Epidermal melanocyte (primary cell): Measurements from ENCODE around the gene DCPS.
A peak's percentile ranks its signal among the peaks of the same experiment; 100 is the strongest.
"Not testable (repeated sequence)": the region's sequence is repeated elsewhere in the genome, so short reads cannot be mapped to it uniquely, and the experiment has no call there.

Source experiments
- DNase-seq: peaks from one replicate; pipeline ENCODE4 v3.0.0; 2011; ENCODE audit warnings: low spot score; ENCODE audit not compliant: insufficient read length

DCPS gene

DNA sequence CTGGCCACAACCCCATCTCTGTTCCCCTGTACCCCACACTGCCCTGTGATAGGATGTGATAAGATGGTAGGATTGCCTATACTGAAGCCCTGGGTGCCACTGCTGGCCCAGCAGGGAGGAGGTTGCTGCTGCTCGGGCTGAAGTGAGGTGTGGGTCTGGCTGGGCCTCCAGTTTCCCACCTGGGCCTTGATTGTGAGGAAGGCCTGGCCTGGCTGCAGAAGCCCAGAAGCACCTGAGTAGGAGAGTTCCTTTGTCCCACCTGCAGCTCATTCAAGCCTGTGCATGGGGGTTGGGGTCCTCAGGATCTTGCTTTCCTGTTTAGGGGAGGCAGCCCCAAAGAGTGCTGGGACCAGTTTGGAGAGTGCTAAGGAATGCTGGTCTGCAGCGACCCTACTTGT lies 54.9 kb downstream of the DCPS start:
- no peak for DNase-seq

- peak; percentile 90 for DNase-seq
These were observed 55.7 kb downstream of the DCPS start for GRCh38 chr11:126359431-126360048.

DNA sequence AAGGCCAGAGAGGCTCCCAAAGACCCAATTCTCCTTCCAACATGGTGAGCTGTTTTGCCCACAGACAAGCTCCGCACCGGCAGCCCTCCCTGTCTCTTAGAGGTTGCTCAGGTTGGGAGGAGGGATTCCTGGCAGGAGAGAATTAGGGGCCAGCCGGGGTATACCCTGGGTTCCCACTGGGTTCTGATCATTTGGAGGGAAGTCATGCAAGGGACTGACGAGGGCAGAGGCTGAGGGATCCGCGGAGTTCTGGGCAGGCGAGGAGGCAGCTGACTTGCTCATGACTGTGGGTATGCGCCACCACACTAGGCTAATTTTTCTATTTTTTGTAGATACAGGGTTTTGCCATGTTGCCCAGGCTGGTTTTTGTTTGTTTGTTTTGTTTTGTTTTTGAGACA lies 56.2 kb downstream of the DCPS start:
- no peak for DNase-seq

GRCh38 chr11:126361400-126361799 lies 57.5 kb downstream of the DCPS start:
- no peak for DNase-seq

DNA sequence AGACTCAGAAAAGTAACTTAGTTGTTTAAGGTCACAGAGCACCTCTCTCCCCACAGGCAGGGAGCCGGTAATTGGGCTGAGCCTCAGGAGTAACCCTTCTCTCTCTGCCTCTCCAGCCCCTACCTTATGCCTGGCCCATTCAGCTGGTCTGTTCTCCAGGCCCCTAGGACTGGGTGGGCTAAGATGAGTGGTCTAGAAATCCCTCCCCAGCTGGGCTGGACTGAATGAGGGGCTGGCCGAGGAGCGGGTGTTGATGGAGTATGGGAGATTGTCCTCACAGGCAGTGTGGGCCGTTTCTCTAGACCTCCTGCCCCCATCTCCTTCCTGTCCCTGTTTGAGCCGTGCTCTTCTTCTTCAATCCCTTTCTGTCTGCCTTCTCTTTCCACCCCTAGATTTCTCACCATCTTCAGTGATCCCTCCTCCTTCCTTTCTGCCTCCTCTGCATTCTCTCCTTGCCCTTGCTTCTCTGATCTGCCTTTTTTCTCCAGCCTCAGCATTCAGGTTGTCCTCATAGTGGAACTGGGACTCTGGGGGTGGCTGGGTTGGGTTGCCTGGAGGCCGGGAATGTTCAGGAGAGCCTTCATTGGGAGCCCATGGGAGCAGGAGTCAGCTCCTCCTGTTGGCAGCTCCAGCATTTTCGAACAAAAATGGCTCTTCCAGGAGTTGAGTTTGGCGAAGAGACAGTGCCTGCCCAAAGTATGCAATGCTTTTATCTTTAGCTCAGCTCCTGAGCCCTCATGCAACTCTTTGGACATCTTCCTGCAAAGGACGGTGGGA lies 59.2 kb downstream of the DCPS start:
- no peak for DNase-seq

GRCh38 chr11:126363706-126364248 lies 59.9 kb downstream of the DCPS start:
- DNase-seq, result no peak

DNA sequence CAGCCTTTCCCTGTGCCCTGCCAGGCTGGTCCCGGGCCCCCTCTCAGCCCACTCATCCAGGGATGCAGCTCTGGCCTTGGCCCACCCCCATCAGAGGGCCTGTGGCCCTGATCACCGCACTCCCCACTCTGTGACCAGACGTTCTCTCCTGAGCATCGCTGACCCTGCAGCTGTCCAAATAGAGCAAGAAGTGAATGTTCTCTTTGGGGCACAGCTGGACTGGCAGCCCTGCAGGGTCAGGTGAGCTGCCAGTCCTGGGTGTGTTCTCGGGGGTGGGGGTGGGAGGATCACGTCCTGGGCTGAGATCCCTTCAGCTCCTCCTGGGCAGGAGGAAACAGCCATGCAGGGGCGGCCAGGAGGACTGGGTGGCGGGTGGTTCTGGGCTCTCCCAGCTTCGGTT lies 60.9 kb downstream of the DCPS start:
- not testable (repeated sequence) for DNase-seq

GRCh38 chr11:126365508-126365907 lies 61.6 kb downstream of the DCPS start:
- DNase-seq, result not testable (repeated sequence)

- no peak for DNase-seq
These were observed 62.4 kb downstream of the DCPS start for GRCh38 chr11:126366064-126366822.

DNA sequence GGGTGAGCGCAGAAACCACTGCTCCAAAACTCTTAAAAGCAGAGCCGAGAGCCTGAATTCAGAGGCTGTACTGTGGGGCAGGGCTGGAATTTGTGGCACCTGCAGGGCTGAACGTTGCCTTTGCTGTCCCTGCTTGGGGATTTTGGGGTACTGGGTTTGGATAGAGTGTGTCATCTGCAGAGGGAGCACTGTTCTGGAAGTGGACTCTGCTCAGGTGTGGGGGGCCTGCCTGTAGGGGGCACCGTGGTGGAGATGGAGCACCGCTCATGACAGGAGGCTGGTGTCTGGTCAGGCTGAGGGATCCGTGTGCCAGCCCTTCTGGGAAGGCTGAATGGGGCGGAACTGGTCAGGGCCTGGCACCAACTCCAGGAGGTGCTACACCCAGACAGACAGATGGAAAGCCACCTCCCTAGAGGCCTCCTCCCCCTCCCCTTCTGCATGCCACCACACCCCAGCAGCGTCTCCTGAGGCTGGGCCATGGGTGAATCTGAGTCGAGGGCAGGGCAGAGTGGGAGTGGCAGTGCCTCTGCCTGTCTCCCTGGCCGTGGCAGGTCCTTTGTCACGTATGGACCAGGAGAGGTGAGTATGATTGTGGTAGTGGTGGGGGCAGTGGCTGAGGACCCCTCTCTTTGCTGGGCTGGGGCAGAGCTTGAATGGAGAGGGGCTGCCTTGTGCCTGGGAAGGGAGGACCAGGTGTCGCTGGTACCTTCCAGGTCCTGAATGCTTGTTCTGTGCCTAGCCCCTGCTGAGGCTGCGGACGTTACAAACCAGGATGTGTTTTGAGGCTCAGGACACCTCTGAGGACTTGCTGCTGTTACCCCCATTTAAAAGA lies 63.2 kb downstream of the DCPS start:
- not testable (repeated sequence) for DNase-seq

DNA sequence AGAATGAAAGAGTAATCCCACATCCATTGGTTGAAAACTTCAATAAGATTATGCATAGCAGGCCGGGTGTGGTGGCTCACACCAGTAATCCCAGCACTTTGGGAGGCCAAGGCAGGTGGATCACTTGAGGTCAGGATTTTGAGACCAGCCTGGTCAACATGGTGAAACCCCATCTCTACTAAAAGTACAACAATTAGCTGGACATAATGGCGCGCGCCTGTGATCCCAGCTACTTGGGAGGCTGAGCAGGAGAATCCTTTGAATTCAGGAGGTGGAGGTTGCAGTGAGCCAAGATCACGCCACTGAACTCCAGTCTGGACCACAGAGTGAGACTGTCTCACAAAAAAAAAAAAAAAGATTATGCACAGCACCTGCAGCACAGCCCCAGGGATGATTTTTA lies 63.9 kb downstream of the DCPS start:
- not testable (repeated sequence) for DNase-seq

DNA sequence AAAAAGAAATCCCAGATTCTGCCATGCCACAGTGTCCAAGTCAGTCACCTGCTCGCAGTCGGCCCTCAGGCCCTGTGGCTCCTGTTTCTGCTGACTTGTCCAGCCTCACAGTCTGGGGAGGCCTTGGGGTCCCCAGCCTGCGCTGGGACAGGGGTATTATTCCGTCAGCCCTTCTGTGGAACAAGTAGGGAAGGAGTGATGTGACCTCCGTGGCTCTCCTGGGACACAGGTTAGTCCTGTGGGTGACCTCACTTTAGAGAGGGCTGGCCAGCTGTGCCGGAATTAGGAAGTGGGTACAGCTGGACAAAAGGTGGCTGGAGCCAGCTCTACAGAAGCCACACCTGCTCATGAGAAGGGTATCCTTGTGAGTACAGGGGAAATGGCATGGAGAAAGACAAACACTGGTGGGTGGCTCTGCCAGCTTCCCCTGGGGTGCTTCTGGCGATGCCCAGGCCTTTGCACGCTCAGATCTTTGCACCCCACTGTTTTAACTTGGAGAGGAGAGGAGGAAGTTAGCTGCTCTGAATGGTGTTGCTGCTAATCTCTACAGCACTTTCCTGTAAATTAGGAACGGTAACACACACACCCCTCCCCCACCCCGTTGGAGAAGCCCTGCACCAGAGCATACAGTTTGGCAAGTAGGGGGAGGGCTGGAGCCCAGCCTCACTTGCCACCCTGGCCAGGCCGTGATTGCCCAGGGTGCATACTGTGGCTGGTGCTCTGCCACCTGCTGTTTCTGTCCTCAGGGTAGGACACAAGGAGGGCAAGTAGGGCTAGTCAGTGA lies 64.7 kb downstream of the DCPS start:
- not testable (repeated sequence) for DNase-seq

GRCh38 chr11:126370016-126370415 lies 66.2 kb downstream of the DCPS start:
- no peak for DNase-seq

- DNase-seq, result no peak
These were observed 67.7 kb downstream of the DCPS start for GRCh38 chr11:126371595-126371994.

DNA sequence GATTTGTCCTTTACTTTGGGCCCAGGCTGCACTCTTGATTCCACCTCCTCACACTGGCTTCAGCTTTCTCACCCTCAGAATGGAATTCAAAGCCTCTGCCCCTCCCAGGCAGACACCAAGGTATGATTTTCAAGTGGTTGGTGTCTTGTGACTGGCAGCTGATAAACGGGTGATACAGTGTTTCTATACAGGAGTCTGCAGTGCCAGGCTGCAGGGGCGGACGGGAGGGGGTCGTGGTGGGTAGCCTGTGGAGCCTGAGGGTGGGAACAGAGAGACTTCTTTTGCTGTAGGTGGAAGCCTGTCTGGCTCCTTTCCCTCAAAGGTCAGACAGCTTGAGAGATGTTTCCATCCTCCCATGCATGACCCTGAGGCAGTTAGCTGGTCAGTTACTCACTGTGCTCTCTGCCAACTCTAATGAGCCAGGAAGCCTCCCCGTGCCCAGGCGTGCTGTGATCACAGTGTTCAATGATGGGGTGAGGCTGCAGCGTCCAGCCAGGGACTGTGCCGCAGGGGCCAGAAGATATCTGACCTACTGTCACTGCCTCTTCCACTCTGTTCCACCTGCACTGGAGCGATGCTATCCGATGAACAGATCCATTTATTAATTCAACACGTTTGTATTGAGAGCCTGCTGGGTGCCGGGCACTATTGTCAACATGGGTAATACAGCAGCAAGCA lies 69.7 kb downstream of the DCPS start:
- not testable (repeated sequence) for DNase-seq

DNA sequence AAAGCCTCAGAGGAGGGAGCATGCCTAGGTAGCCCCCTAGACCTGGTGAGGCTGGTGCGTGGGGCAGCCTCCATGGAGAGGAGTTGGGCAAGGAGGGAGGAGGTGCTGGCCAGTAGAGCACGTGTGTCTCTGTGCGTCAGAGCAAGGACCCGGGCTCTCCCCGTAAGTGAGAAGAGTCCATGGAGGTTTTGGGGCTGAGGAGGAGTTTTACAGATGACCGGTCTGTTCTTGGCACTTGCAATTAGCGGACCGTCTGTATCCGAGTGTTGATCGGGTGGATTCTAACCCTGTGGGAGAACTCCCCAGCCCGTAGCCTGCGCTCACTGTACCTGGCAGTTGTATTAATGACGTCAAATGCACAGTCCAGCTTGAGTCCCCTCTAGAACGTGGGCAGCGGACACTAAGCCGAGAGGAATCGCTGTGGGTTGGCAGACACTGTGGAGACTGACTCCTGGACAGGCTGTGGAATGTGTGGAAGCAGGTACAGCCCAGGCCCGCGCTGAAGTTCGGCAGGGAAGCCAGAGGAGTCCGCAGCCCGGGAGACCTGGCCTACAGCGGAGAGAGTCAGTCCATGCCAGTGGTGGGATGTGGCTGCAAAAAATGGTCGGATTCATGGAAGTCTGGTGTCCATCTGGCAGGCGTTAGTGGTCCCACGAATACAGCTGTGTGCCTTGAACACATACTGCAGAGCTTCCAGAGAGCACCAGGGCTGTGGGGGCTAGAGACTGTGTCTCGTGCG lies 70.9 kb downstream of the DCPS start:
- not testable (repeated sequence) for DNase-seq

DNA sequence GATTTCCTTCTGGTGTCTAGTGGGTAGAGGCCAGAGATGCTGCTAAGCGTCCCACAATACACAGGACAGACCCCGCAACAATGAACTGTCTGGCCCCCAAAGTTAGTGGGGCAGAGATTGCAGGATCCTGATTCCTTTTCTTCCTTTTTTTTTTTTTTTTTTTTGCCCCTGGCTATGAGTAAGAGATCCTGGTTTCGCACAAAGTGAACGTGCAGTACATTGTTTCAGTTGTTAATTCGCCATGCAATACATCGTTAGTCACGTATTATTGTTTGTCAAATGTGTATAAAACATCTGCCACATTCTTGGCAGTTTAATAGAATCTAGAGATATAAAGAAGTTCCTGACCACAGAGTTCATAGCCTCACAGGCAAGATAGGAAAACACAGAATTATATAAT lies 71.9 kb downstream of the DCPS start:
- no peak for DNase-seq

- DNase-seq, result no peak
These were observed 74.9 kb downstream of the DCPS start for GRCh38 chr11:126378763-126379162.

DNA sequence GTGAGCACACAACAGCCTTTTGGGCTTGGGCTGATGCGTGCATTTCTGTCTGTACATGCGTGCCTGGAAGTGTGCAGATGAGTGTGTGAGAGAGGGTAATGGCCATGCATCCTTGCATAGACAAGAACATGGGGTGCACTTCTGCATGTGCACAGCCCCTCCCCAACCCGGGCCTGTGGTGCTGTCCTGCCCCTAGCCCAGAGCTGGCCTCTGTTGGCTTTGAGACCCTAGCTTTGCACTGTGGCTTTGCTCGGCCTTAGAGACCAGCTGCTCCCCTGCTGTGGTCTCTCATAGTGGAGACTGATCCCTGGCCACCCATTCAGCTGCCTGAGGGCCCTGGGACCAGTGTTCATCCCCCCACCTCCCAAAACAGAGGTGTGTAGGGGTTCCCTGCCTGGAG lies 77.0 kb downstream of the DCPS start:
- DNase-seq, result no peak
